Stimulated activated CD4-positive, alpha-beta T cell treated with anti-CD3 and anti-CD28 coated beads, Interleukin-15, amount 100 ng/mL, for 24 hours (primary cell): ENCODE results near the gene STK33.

Experiments
- DNase-seq: peaks from one replicate; pipeline ENCODE4 v3.0.0-alpha.2; 2020

The STK33 gene

GRCh38 chr11:8408151-8408941, 185.7 kb downstream of the STK33 start:
- DNase-seq, result no peak

GRCh38 chr11:8403310-8403709, 190.7 kb downstream of the STK33 start:
- DNase-seq, result no peak

GRCh38 chr11:8392886-8393285, 201.1 kb downstream of the STK33 start:
- DNase-seq, result no peak

GRCh38 chr11:8392166-8392565, 201.9 kb downstream of the STK33 start:
- no peak for DNase-seq

- DNase-seq, result no peak
Observed at GRCh38 chr11:8390851-8391612, 203.0 kb downstream of the STK33 start.

GRCh38 chr11:8389029-8389996, 204.7 kb downstream of the STK33 start:
- DNase-seq, result no peak

GRCh38 chr11:8387693-8388092, 206.3 kb downstream of the STK33 start:
- DNase-seq, result no peak

- no peak for DNase-seq
Observed at GRCh38 chr11:8387141-8387540, 206.9 kb downstream of the STK33 start.

- DNase-seq, result no peak
Observed at GRCh38 chr11:8386134-8386864, 207.7 kb downstream of the STK33 start.

GRCh38 chr11:8384199-8384821, 209.7 kb downstream of the STK33 start:
- no peak for DNase-seq

GRCh38 chr11:8383627-8384026, 210.4 kb downstream of the STK33 start:
- DNase-seq, result no peak

GRCh38 chr11:8383227-8383626, 210.8 kb downstream of the STK33 start:
- no peak for DNase-seq

- no peak for DNase-seq
Observed at GRCh38 chr11:8382436-8383053, 211.5 kb downstream of the STK33 start.

GRCh38 chr11:8381871-8382396, 212.1 kb downstream of the STK33 start:
- no peak for DNase-seq

- DNase-seq, result no peak
Observed at GRCh38 chr11:8381343-8381742, 212.7 kb downstream of the STK33 start.

GRCh38 chr11:8375932-8376331, 218.1 kb downstream of the STK33 start:
- DNase-seq, result no peak

GRCh38 chr11:8375460-8375859, 218.6 kb downstream of the STK33 start:
- DNase-seq, result no peak

GRCh38 chr11:8374716-8375115, 219.3 kb downstream of the STK33 start:
- DNase-seq, result no peak

- no peak for DNase-seq
Observed at GRCh38 chr11:8373519-8374432, 220.3 kb downstream of the STK33 start.
